Measurements from ENCODE around the gene HLA-G.

HLA-G gene

GRCh38 chr6:29800254-29800653, 27.4 kb upstream of the HLA-G start:
- H3K4me1 ChIP-seq (ENCODE audit: control insufficient read depth, insufficient read depth, low read length) = no peaks in the 10 kb centered on the region
- no peaks in the 10 kb centered on the region for H3K36me3 ChIP-seq (ENCODE audit: control insufficient read depth, insufficient read depth, low read length)
- no peak overlapping the region for H3K4me3 ChIP-seq (ENCODE audit: low read length)
- no peak overlapping the region for H3K9ac ChIP-seq (ENCODE audit: low read length)
- no peak overlapping the region for H3K27ac ChIP-seq (ENCODE audit: low read depth, low read length)
- H3K27me3 ChIP-seq (ENCODE audit: control insufficient read depth, insufficient read depth, low read length) = no peaks in the 10 kb centered on the region

DNA sequence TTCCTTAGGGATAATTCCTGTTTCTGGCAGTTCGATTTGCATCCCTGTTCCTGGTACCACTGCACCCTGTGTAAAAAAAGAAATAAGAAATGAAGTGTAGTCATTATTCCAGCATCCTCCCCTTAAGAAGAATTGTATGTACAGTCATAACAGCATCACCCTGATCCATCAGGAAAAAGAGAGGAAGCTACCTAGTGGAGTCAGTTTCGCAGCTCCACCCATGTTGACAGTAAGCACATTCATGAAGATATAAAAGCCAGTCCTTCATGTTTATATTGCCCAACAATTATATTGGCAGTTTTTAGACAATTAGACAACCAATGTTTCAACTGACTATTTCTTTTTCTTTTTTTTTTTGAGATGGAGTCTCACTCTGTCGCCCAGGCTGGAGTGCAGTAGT, 21.2 kb upstream of the HLA-G start:
- Histone ChIP-seq H3K4me3 (ENCODE audit: low read length) (no peak overlapping the region), H3K27ac (ENCODE audit: low read depth, low read length) (no peak overlapping the region), H3K27me3 (ENCODE audit: control insufficient read depth, insufficient read depth, low read length) (no peaks in the 10 kb centered on the region), H3K9ac (ENCODE audit: low read length) (no peak overlapping the region), H3K4me1 (ENCODE audit: control insufficient read depth, insufficient read depth, low read length) (no peaks in the 10 kb centered on the region), H3K36me3 (ENCODE audit: control insufficient read depth, insufficient read depth, low read length) (no peaks in the 10 kb centered on the region)

DNA sequence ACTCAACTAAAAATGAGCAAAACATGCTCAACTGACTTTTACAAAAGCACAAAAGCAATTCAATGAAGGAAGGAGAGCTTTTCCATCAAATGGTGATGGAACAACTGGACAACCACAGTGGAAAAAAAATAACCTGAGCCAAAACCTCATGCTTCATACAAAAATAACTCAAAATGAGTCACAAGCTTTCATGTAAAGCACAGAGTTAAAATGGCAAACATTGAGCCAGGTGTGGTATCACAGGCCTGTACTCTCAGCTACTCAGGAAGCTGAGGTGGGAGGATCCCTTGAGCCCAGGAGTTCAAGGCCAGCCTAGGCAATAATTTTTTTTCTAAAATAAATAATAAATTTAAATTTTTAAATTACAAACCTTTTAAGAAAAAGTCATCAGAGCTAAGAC, 18.4 kb upstream of the HLA-G start:
- Histone ChIP-seq H3K36me3 (ENCODE audit: control insufficient read depth, insufficient read depth, low read length) (no peaks in the 10 kb centered on the region), H3K4me1 (ENCODE audit: control insufficient read depth, insufficient read depth, low read length) (no peaks in the 10 kb centered on the region), H3K27me3 (ENCODE audit: control insufficient read depth, insufficient read depth, low read length) (no peaks in the 10 kb centered on the region), H3K4me3 (ENCODE audit: low read length) (no peak overlapping the region), H3K9ac (ENCODE audit: low read length) (no peak overlapping the region), H3K27ac (ENCODE audit: low read depth, low read length) (no peak overlapping the region)

DNA sequence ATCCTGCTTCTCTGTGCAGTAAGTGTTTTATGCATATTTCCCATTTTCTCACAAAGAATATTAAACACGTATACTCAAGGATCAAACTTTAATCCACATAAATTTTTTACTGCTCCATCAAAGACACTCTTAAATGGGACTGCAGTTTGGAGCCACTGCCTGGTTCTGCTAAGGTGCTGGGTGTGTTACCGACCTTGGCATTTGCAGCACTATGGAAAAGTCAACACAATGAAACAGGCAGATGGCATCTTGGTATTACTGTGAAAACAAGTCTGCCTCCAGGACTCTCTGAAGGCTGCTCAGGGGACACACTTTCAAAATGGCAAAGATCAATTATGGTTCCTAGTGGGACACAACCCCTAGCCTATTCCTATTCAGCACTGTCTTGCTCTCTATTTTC, 17.3 kb upstream of the HLA-G start:
- no peaks in the 10 kb centered on the region for H3K4me1 ChIP-seq (ENCODE audit: control insufficient read depth, insufficient read depth, low read length)
- H3K27me3 ChIP-seq (ENCODE audit: control insufficient read depth, insufficient read depth, low read length) = no peaks in the 10 kb centered on the region
- H3K9ac ChIP-seq (ENCODE audit: low read length) = no peak overlapping the region
- no peak overlapping the region for H3K4me3 ChIP-seq (ENCODE audit: low read length)
- no peak overlapping the region for H3K27ac ChIP-seq (ENCODE audit: low read depth, low read length)
- H3K36me3 ChIP-seq (ENCODE audit: control insufficient read depth, insufficient read depth, low read length) = no peaks in the 10 kb centered on the region

DNA sequence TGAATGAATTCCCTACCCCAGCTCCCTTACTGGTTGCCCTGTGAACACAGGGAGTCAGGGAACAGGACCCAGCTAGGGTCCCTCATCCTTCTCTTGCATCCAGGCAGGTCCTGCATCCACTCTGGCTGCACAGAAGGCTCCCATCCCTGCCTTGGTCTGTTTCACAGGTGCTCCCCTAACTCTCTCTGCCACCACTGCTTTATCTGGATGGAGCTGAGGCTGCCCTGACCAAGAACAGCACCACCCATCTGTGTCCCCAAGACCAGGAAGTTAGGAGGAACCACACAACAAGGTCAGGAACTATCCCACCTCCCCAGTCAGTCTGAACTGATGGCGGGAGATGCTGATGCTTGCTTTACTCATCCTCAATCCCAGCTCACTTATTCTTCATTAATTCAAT, 16.2 kb upstream of the HLA-G start:
- Histone ChIP-seq H3K27me3 (ENCODE audit: control insufficient read depth, insufficient read depth, low read length) (no peaks in the 10 kb centered on the region), H3K4me3 (ENCODE audit: low read length) (no peak overlapping the region), H3K9ac (ENCODE audit: low read length) (no peak overlapping the region), H3K4me1 (ENCODE audit: control insufficient read depth, insufficient read depth, low read length) (no peaks in the 10 kb centered on the region), H3K27ac (ENCODE audit: low read depth, low read length) (no peak overlapping the region), H3K36me3 (ENCODE audit: control insufficient read depth, insufficient read depth, low read length) (no peaks in the 10 kb centered on the region)

DNA sequence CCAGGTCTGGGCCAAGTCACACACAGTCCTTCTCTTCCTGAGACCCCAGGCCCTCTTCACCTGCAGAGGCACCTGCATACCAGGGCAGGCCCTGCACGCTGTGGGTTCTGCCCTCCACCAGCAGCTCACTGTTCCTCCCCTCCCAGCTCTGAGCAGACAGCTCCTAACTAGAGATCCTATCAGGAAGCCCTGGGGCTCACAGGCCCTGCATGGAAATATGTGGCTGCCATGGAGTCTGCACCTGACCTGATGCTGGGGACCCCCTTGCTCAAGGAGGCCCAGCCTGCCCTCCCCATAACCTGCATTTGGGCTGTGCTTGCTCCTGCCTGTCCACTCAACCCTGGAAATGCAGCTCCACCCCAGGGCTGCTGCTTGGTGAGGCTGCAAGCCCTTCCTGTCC, 14.6 kb upstream of the HLA-G start:
- Histone ChIP-seq H3K36me3 (ENCODE audit: control insufficient read depth, insufficient read depth, low read length) (no peaks in the 10 kb centered on the region), H3K4me1 (ENCODE audit: control insufficient read depth, insufficient read depth, low read length) (no peaks in the 10 kb centered on the region), H3K27ac (ENCODE audit: low read depth, low read length) (no peak overlapping the region), H3K27me3 (ENCODE audit: control insufficient read depth, insufficient read depth, low read length) (peaks cover 2% of the 10 kb centered on the region), H3K4me3 (ENCODE audit: low read length) (no peak overlapping the region), H3K9ac (ENCODE audit: low read length) (no peak overlapping the region)

DNA sequence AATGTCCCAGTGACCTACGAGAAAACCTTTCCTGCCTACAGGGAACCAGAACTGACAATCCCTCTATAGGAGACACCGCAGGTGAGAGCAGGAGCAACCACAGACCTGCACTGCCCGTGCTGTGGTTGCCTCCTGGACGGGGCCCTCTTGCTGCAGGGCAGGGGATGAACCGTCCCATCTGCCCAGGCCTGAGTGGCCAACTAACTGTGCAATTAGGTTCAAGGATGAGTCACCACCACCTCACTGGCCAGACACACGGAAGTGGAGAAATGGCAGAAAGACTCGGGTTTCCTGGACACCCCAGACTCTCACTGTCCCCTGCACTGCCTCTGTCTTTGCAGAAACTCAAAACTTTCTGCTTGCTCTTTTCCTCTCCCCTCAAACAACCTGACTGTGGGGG, 13.8 kb upstream of the HLA-G start:
- Histone ChIP-seq H3K27ac (ENCODE audit: low read depth, low read length) (no peak overlapping the region), H3K4me1 (ENCODE audit: control insufficient read depth, insufficient read depth, low read length) (no peaks in the 10 kb centered on the region), H3K27me3 (ENCODE audit: control insufficient read depth, insufficient read depth, low read length) (peaks cover 2% of the 10 kb centered on the region), H3K36me3 (ENCODE audit: control insufficient read depth, insufficient read depth, low read length) (no peaks in the 10 kb centered on the region), H3K4me3 (ENCODE audit: low read length) (no peak overlapping the region), H3K9ac (ENCODE audit: low read length) (no peak overlapping the region)

GRCh38 chr6:29814379-29815117, 13.1 kb upstream of the HLA-G start:
- Histone ChIP-seq H3K27me3 (ENCODE audit: control insufficient read depth, insufficient read depth, low read length) (peaks cover 2% of the 10 kb centered on the region), H3K9ac (ENCODE audit: low read length) (no peak overlapping the region), H3K36me3 (ENCODE audit: control insufficient read depth, insufficient read depth, low read length) (no peaks in the 10 kb centered on the region), H3K4me1 (ENCODE audit: control insufficient read depth, insufficient read depth, low read length) (no peaks in the 10 kb centered on the region), H3K27ac (ENCODE audit: low read depth, low read length) (no peak overlapping the region), H3K4me3 (ENCODE audit: low read length) (no peak overlapping the region)

DNA sequence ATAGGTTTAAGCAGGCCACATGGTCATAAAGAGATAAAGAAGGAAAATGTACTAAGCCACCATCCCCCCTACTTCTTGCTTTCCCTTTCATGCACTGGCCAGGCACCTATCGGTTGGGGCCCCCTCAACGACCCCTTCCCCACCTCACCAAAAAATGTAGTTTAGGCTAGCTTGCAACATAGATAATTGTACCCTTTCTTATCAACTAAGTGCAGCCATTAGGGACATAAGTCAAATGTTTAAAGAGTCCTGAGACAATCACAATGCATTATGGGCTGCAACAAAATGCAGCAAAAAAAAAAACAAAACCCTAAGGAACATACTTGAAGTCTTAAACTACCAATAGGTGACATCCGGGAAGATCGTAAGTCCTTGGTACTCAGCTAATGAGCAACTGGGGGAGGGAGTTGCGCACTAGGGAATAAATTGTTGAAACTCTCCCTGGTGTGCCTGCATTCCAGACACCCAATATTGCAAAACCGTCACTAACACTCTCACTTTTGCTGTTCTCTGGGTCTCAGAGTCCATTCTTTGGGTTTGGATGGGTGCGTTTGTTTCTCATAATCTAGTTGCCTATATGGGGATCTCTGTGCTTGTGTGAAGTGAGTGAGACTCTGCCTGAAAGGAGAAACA, 12.4 kb upstream of the HLA-G start:
- H3K4me1 ChIP-seq (ENCODE audit: control insufficient read depth, insufficient read depth, low read length) = no peaks in the 10 kb centered on the region
- H3K4me3 ChIP-seq (ENCODE audit: low read length) = no peak overlapping the region
- no peaks in the 10 kb centered on the region for H3K36me3 ChIP-seq (ENCODE audit: control insufficient read depth, insufficient read depth, low read length)
- no peak overlapping the region for H3K9ac ChIP-seq (ENCODE audit: low read length)
- peaks cover 2% of the 10 kb centered on the region for H3K27me3 ChIP-seq (ENCODE audit: control insufficient read depth, insufficient read depth, low read length)
- no peak overlapping the region for H3K27ac ChIP-seq (ENCODE audit: low read depth, low read length)

DNA sequence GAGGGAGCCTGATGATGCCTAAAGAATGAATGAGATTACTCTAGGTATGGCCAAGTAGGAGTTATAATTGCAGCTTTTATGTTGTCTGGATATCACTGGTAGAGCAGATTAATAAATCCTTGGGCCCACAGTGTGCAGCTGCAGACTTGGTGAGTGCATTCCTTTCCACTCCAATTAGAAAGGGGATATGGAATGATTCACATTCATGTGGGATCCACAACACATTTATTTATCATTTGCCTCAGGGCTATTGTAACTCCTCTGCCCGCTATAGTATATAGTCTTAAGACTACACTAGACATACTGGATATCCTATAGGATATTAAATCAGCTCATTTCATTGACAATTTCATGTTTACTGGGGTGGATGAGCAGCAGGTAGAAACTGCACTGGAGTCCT, 11.6 kb upstream of the HLA-G start:
- H3K27ac ChIP-seq (ENCODE audit: low read depth, low read length) = no peak overlapping the region
- H3K36me3 ChIP-seq (ENCODE audit: control insufficient read depth, insufficient read depth, low read length) = no peaks in the 10 kb centered on the region
- no peaks in the 10 kb centered on the region for H3K4me1 ChIP-seq (ENCODE audit: control insufficient read depth, insufficient read depth, low read length)
- peaks cover 2% of the 10 kb centered on the region for H3K27me3 ChIP-seq (ENCODE audit: control insufficient read depth, insufficient read depth, low read length)
- H3K9ac ChIP-seq (ENCODE audit: low read length) = no peak overlapping the region
- H3K4me3 ChIP-seq (ENCODE audit: low read length) = no peak overlapping the region

- no peak overlapping the region for H3K27ac ChIP-seq (ENCODE audit: low read depth, low read length)
- H3K4me1 ChIP-seq (ENCODE audit: control insufficient read depth, insufficient read depth, low read length) = no peaks in the 10 kb centered on the region
These were observed 8.7 kb upstream of the HLA-G start for GRCh38 chr6:29818892-29819291.

DNA sequence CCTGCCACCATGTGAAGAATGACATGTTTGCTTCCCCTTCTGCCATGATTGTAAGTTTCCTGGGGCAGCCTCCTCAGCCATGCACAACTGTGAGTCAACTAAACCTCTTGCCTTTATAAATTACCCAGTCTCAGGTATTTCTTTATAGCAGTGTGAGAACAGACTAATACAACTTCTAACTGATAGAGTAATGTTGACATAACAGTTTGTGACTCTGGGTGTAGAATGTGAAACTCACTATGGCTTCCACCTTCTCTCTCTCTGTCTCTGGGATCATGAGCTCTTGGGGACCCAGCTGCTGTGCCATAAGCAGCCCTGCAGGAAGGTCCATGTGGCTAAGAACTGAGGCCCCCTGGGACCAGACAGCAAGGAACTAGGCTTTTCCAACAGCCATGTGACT, 3.5 kb upstream of the HLA-G start:
- Histone ChIP-seq H3K27me3 (ENCODE audit: control insufficient read depth, insufficient read depth, low read length) (peaks cover 13% of the 10 kb centered on the region), H3K4me1 (ENCODE audit: control insufficient read depth, insufficient read depth, low read length) (no peaks in the 10 kb centered on the region), H3K9ac (ENCODE audit: low read length) (no peak overlapping the region), H3K36me3 (ENCODE audit: control insufficient read depth, insufficient read depth, low read length) (no peaks in the 10 kb centered on the region), H3K27ac (ENCODE audit: low read depth, low read length) (no peak overlapping the region), H3K4me3 (ENCODE audit: low read length) (no peak overlapping the region)

More at GRCh38 chr6:29818892-29819291, 8.7 kb upstream of the HLA-G start:
- Histone ChIP-seq H3K36me3 (ENCODE audit: control insufficient read depth, insufficient read depth, low read length) (no peaks in the 10 kb centered on the region), H3K27me3 (ENCODE audit: control insufficient read depth, insufficient read depth, low read length) (peaks cover 2% of the 10 kb centered on the region), H3K9ac (ENCODE audit: low read length) (no peak overlapping the region), H3K4me3 (ENCODE audit: low read length) (no peak overlapping the region)

DNA sequence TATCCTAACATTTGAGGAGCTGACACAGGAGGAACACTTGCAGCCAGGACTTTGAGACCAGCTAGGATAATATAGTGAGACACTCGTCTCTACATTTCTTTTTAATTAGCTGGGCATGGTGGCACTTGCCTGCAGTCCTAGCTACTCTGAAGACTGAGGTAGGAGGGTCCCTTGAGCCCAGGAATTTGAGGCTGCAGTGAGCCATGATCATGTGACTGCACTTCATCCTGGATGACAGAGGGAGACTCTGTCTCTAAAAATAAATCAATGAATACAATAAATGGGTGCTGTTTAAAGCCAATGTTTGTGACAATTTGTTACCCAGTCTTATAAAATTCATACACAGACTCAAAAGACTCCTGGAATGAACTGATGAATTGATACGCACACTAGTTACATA, 1.8 kb upstream of the HLA-G start:
- H3K4me3 ChIP-seq (ENCODE audit: low read length) = no peak overlapping the region
- no peak overlapping the region for H3K27ac ChIP-seq (ENCODE audit: low read depth, low read length)
- H3K4me1 ChIP-seq (ENCODE audit: control insufficient read depth, insufficient read depth, low read length) = no peaks in the 10 kb centered on the region
- no peaks in the 10 kb centered on the region for H3K36me3 ChIP-seq (ENCODE audit: control insufficient read depth, insufficient read depth, low read length)
- H3K9ac ChIP-seq (ENCODE audit: low read length) = no peak overlapping the region
- peaks cover 19% of the 10 kb centered on the region for H3K27me3 ChIP-seq (ENCODE audit: control insufficient read depth, insufficient read depth, low read length)

Measured in rectal smooth muscle tissue (tissue), 1 donor.